SHP77 (cell line): ENCODE measurements around the gene PXDN.
"Not testable (repeated sequence)": the region's sequence is repeated elsewhere in the genome, so short reads cannot be mapped to it uniquely, and the experiment has no call there.

ENCODE experiments used
- DNase-seq, 2 experiments: peaks; one replicate each; lab custom pipeline; 2025; lab: John Stamatoyannopoulos, UW

PXDN gene

GRCh38 chr2:1726558-1726957 is 17.8 kb downstream of the PXDN start:
- DNase-seq: no peak

- not testable (repeated sequence) for DNase-seq
These were observed 20.0 kb downstream of the PXDN start for GRCh38 chr2:1724351-1724750.

GRCh38 chr2:1723397-1724042 is 20.8 kb downstream of the PXDN start:
- DNase-seq: no peak

- DNase-seq: no peak
These were observed 21.6 kb downstream of the PXDN start for GRCh38 chr2:1722692-1723091.

GRCh38 chr2:1721706-1722646 is 22.3 kb downstream of the PXDN start:
- DNase-seq: peak in 1 of 2 experiments; percentile 32

GRCh38 chr2:1718339-1719220 is 25.7 kb downstream of the PXDN start:
- DNase-seq: no peak

- DNase-seq: no peak
These were observed 27.2 kb downstream of the PXDN start for GRCh38 chr2:1717113-1717512.

- no peak for DNase-seq
These were observed 27.9 kb downstream of the PXDN start for GRCh38 chr2:1716441-1716840.

GRCh38 chr2:1716014-1716305 is 28.4 kb downstream of the PXDN start:
- DNase-seq: not testable (repeated sequence)

GRCh38 chr2:1715184-1716013 is 28.9 kb downstream of the PXDN start:
- DNase-seq: peak; percentile 93 to 98

GRCh38 chr2:1714291-1715064 is 29.8 kb downstream of the PXDN start:
- peak in 1 of 2 experiments; percentile 18 for DNase-seq

- no peak for DNase-seq
These were observed 30.5 kb downstream of the PXDN start for GRCh38 chr2:1713839-1714236.

- DNase-seq: no peak
These were observed 31.0 kb downstream of the PXDN start for GRCh38 chr2:1713142-1713838.

GRCh38 chr2:1709946-1710560 is 34.3 kb downstream of the PXDN start:
- DNase-seq: no peak

- DNase-seq: no peak
These were observed 35.0 kb downstream of the PXDN start for GRCh38 chr2:1709335-1709605.

- DNase-seq: peak; percentile 74
These were observed 35.6 kb downstream of the PXDN start for GRCh38 chr2:1708476-1709334.

GRCh38 chr2:1707771-1708418 is 36.4 kb downstream of the PXDN start:
- peak; percentile 73 to 79 for DNase-seq

GRCh38 chr2:1706089-1706841 is 38.0 kb downstream of the PXDN start:
- peak in 1 of 2 experiments; percentile 24 for DNase-seq
